ENCODE measurements around the gene MYOG.

Gene MYOG

DNA sequence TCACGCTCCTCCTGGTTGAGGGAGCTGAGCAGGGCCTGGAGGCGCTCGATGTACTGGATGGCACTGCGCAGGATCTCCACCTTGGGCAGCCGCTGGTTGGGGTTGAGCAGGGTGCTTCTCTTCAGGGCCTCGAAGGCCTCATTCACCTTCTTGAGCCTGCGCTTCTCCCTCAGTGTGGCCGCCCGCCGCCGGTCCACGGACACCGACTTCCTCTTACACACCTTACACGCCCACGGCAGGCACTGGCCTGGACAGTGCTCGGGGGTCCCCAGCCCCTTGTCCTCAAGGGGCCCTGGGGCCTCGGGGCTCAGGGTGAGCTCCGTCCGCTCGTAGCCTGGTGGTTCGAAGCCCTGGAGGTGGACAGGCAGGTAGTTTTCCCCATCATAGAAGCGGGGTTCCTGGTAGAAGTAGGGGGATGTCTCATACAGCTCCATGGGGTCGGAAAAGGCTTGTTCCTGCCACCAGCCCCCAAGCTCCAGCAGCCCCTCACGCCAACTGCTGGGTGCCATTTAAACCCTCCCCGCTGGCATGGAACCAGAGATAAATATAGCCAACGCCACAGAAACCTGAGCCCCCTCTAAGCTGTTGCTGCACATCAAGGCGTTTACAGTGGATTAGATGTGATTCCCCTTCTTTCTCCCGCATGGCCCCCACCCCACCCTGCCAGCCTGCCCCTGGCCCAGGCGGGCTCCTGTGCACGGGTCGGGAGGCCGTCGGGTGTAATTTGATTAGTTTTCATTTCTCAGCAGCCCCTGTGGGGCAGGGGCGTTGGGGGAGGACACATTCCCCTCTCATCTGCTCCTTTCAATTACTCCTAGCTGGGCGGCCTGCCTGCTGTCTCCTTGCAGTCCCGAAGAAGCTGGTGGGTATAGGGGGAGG is at the start of gene MYOG:
MYOG (minus strand) TSS at position 485 of the 879 bp plus-strand sequence; CDS start at position 434, 51 bp downstream.
- DNase-seq (ENCODE audit: low spot score), result no peak
- no peaks in the 10 kb centered on the region for H3K9me3 Mint-ChIP-seq
- H3K4me1 Mint-ChIP-seq (ENCODE audit: low read depth), result no peaks in the 10 kb centered on the region
- H3K27ac Mint-ChIP-seq, result no peak within 1 kb of the TSS
- H3K4me3 Mint-ChIP-seq, result no peak within 1 kb of the TSS
- H3K27me3 Mint-ChIP-seq (ENCODE audit: low read depth), result peaks cover 3% of the 10 kb centered on the region
- H3K36me3 Mint-ChIP-seq (ENCODE audit: low read depth), result no peaks in the 10 kb centered on the region

- Mint-ChIP-seq H3K9me3 (no peaks in the 10 kb centered on the region), H3K27ac (no peak overlapping the region), H3K4me3 (no peak overlapping the region), H3K27me3 (ENCODE audit: low read depth) (peaks cover 20% of the 10 kb centered on the region), H3K36me3 (ENCODE audit: low read depth) (no peaks in the 10 kb centered on the region), H3K4me1 (ENCODE audit: low read depth) (peaks cover 4% of the 10 kb centered on the region)
- no peak for DNase-seq (ENCODE audit: low spot score)
Observed at GRCh38 chr1:203133970-203134725, 48.3 kb upstream of the MYOG start.

- DNase-seq (ENCODE audit: low spot score), result no peak
- Mint-ChIP-seq H3K36me3 (ENCODE audit: low read depth) (no peaks in the 10 kb centered on the region), H3K4me1 (ENCODE audit: low read depth) (peaks cover 9% of the 10 kb centered on the region), H3K27me3 (ENCODE audit: low read depth) (peaks cover 35% of the 10 kb centered on the region), H3K4me3 (no peak overlapping the region), H3K27ac (no peak overlapping the region), H3K9me3 (no peaks in the 10 kb centered on the region)
Observed at GRCh38 chr1:203131548-203132200, 45.9 kb upstream of the MYOG start.

GRCh38 chr1:203130358-203130985 is 44.7 kb upstream of the MYOG start:
- H3K27ac Mint-ChIP-seq, result no peak overlapping the region
- no peak for DNase-seq (ENCODE audit: low spot score)
- no peak overlapping the region for H3K4me3 Mint-ChIP-seq
- H3K36me3 Mint-ChIP-seq (ENCODE audit: low read depth), result no peaks in the 10 kb centered on the region
- H3K9me3 Mint-ChIP-seq, result no peaks in the 10 kb centered on the region
- H3K27me3 Mint-ChIP-seq (ENCODE audit: low read depth), result peaks cover 45% of the 10 kb centered on the region
- peaks cover 5% of the 10 kb centered on the region for H3K4me1 Mint-ChIP-seq (ENCODE audit: low read depth)

DNA sequence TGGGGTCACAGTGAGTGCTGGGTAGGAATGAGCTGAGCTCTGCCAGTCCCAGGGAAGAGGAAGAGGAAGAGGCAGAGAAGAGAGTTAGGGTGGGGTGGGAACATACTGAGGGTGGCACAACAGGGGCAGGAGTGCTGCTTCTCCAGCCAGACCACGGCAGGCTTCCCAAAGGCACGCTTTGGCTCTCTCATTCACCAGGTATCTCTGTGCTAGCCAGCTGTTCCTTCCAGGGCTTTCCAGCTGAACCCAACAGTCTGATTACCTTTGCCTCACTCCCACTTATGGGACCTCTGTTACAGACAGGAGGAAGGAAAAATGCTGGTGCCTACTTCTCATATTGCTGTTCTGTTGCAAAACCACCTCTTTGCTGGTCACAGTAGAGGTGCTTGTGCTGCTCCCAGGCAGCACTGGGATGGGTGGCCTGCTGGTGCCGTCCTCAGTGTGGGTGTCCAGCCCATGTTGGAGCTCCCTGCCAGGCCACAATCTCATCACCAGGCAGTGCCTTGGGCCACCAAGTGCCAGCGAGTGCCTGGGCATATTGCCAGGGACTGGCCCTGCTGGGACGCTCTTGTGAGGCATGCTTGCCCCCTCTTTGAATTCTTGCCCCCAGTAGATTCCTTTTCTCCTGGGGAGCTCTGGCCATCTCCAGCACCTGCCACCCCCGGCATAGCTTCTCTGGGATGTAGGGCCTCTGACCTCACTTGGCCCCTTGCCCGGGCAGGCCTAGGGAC is 43.9 kb upstream of the MYOG start:
- peaks cover 45% of the 10 kb centered on the region for H3K27me3 Mint-ChIP-seq (ENCODE audit: low read depth)
- no peaks in the 10 kb centered on the region for H3K9me3 Mint-ChIP-seq
- H3K36me3 Mint-ChIP-seq (ENCODE audit: low read depth), result no peaks in the 10 kb centered on the region
- no peak overlapping the region for H3K4me3 Mint-ChIP-seq
- no peak for DNase-seq (ENCODE audit: low spot score)
- H3K27ac Mint-ChIP-seq, result no peak overlapping the region
- peaks cover 5% of the 10 kb centered on the region for H3K4me1 Mint-ChIP-seq (ENCODE audit: low read depth)

DNA sequence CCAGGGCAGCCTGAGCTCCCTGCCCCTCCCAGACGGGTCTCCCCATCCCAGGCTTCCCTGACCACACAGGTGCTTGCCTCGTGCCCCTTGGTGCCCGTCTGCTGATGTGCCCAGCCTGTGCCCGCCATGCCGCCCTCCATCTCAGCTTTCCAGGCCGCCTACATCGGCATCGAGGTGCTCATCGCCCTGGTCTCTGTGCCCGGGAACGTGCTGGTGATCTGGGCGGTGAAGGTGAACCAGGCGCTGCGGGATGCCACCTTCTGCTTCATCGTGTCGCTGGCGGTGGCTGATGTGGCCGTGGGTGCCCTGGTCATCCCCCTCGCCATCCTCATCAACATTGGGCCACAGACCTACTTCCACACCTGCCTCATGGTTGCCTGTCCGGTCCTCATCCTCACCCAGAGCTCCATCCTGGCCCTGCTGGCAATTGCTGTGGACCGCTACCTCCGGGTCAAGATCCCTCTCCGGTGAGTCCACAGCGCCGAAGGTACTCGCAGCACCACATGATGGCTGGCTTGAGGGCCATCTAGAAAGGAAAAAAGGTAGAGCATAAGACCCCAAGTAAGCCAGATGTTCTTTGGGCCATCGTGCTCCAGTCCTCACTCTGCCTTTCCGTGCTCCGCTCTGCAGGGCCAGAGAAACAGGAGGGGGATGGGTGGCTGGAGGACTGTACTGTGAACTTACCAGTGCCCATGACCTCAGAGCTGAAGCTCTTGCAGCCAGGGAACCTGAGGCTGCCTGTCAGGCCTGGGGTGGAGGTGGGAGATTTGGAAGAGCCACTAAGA is 43.1 kb upstream of the MYOG start:
- Mint-ChIP-seq H3K4me3 (no peak overlapping the region), H3K9me3 (no peaks in the 10 kb centered on the region), H3K27ac (no peak overlapping the region), H3K36me3 (ENCODE audit: low read depth) (no peaks in the 10 kb centered on the region), H3K27me3 (ENCODE audit: low read depth) (peaks cover 51% of the 10 kb centered on the region), H3K4me1 (ENCODE audit: low read depth) (peaks cover 5% of the 10 kb centered on the region)
- no peak for DNase-seq (ENCODE audit: low spot score)

GRCh38 chr1:203128431-203128715 is 42.6 kb upstream of the MYOG start:
- no peak for DNase-seq (ENCODE audit: low spot score)
- no peak overlapping the region for H3K27ac Mint-ChIP-seq
- H3K4me3 Mint-ChIP-seq, result no peak overlapping the region
- peaks cover 5% of the 10 kb centered on the region for H3K4me1 Mint-ChIP-seq (ENCODE audit: low read depth)
- peaks cover 56% of the 10 kb centered on the region for H3K27me3 Mint-ChIP-seq (ENCODE audit: low read depth)
- no peaks in the 10 kb centered on the region for H3K36me3 Mint-ChIP-seq (ENCODE audit: low read depth)
- H3K9me3 Mint-ChIP-seq, result no peaks in the 10 kb centered on the region

DNA sequence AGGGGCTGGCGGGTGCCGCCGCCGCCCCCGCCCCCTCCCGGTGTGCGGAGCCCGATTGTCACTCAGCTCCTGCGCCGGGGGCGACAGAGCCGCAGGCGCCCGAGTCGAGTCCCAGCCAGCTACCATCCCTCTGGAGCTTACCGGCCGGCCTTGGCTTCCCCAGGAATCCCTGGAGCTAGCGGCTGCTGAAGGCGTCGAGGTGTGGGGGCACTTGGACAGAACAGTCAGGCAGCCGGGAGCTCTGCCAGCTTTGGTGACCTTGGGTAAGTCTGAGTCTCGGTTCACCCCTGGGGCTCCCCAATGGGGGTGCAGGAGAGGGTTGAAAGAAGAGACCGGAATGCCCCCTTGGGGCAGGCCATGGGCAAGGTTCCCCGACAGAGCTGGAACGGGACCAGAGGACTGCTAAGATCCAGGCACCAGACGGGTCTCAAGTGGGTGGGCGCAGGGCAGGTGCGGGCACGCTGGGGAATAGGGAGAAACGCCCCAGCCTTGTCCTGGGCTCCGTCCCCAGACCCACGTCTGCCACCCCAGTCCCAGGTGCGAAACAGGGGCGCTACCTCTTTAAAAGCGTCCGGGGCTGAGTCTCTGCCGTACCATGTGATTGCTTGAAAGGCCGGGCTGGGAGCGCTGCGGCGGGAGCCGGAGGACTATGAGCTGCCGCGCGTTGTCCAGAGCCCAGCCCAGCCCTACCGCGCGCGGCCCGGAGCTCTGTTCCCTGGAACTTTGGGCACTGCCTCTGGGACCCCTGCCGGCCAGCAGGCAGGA is 42.0 kb upstream of the MYOG start, which contains the start of gene ADORA1:
ADORA1 (plus strand) TSS at position 61 of the 765 bp plus-strand sequence. CDS start 1,116 bp downstream, outside the sequence.
- no peak within 1 kb of the TSS for H3K27ac Mint-ChIP-seq

DNA sequence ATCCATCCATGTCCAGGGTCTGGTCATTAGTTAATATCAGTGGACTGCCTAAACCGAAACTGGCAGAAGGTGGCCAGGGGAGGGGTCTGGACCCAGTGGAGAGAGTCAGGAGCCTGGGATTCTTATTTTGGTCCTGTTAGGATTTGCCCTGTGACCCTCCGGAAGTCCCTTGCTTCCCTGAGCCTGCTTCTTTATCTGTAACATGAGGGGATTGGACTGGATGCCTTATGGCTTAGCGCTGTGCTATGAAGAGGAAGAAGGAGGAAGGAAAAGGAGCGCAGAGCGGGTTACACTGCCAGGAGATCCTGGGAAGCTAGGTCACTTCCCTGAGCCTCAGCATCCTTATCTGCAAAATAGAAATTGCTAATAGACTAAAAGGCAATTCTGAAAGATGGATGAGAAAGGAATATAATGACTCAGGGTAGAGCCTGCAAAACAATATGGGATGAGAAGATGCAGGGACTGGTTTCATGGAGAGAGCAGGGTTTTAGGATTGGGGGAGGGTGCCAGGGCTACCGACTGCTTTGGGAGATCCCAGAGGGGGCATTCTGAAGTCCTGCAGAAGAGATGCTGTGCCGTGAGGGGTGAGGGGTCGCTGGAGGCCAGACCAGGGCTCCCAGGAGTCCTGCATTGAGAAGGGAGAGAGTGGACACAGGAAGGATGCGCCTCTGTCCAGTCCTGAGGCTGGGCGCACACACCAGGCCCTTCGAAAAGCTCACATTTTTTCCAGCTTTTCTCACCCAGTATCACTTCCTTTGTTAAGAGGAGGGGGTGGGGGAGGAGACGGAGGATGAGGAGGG is 41.3 kb upstream of the MYOG start:
- no peak overlapping the region for H3K4me3 Mint-ChIP-seq
- H3K36me3 Mint-ChIP-seq (ENCODE audit: low read depth), result no peaks in the 10 kb centered on the region
- DNase-seq (ENCODE audit: low spot score), result no peak
- H3K27me3 Mint-ChIP-seq (ENCODE audit: low read depth), result peaks cover 56% of the 10 kb centered on the region
- no peak overlapping the region for H3K27ac Mint-ChIP-seq
- no peaks in the 10 kb centered on the region for H3K9me3 Mint-ChIP-seq
- H3K4me1 Mint-ChIP-seq (ENCODE audit: low read depth), result peaks cover 5% of the 10 kb centered on the region

More for the DNA sequence above, 42.0 kb upstream of the MYOG start, which contains the start of gene ADORA1:
- H3K27me3 Mint-ChIP-seq (ENCODE audit: low read depth), result peaks cover 56% of the 10 kb centered on the region
- H3K4me3 Mint-ChIP-seq, result no peak within 1 kb of the TSS
- H3K36me3 Mint-ChIP-seq (ENCODE audit: low read depth), result no peaks in the 10 kb centered on the region
- H3K9me3 Mint-ChIP-seq, result no peaks in the 10 kb centered on the region
- DNase-seq (ENCODE audit: low spot score), result no peak
- peaks cover 5% of the 10 kb centered on the region for H3K4me1 Mint-ChIP-seq (ENCODE audit: low read depth)

DNA sequence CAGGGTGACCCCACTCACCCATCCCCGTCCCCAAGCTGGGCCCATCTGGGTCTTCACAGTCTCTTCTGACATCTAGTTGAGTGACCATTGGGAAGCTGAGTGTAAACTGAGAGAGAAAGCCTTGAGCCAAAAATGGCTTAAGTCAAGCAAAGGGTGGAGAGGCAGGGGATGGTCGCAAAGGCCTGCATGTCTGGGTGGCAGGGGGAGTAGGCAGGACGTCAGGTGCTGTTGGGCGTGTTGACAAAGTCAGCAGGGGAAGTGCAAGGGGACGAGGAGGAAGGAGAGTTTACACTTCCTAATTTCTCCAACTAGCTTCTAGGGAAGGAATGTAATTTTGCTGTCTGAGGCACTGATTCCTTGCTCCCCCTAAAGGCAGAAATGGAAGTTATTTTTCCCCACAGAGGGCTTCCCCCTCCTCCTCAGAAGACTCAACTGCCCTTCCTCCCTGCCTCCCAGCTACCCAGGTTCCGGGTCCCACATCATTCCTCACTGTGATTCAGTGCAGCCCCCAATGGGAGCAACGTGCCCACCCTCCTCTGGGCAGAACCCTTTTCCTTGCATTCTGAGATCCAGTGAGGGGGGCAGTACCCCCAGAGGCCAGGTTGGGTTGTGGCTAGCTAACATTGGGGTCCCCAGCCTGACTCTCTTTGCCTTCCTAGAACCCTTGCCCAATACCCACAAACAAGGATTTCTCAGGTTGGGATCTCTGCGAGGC is 40.5 kb upstream of the MYOG start:
- no peak for DNase-seq (ENCODE audit: low spot score)
- Mint-ChIP-seq H3K4me1 (ENCODE audit: low read depth) (peaks cover 9% of the 10 kb centered on the region), H3K27ac (no peak overlapping the region), H3K27me3 (ENCODE audit: low read depth) (peaks cover 62% of the 10 kb centered on the region), H3K9me3 (no peaks in the 10 kb centered on the region), H3K4me3 (no peak overlapping the region), H3K36me3 (ENCODE audit: low read depth) (no peaks in the 10 kb centered on the region)

Data from T-helper 2 cell treated with Interferon-gamma antibody and Interleukin-4, amounts not matched to agents 5 μg/mL and 100 μg/mL, for 36 hours (primary cell).